HG02884 (cell line): ENCODE data around the gene LZTFL1.

Source experiments
- ATAC-seq: cut with Tn5 transposase; IDR thresholded peaks from one replicate; pipeline ENCODE4 v1.9.1; 2021; ENCODE audit warnings: mild to moderate bottlenecking, moderate library complexity; ENCODE audit not compliant: unreplicated experiment

The LZTFL1 gene

DNA sequence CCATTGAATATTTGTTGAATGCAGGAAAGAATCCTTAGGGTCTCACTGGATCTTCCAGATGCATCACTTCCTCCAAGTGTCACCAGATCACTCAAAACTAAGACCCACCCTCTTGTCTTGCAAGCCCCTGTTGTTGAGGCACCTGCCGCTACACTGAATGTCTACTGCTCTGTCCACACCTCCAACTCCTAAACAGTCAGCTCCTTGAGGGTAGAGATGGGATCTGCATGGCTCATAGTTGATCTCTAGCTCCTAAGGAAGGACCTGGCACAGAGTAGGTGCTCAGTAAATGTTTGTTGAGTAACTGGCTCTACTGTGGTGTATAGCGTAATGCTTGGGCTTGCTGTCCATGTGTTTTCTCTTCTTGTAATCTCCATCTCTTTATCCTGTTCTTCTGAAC, 54.4 kb downstream of the LZTFL1 start:
- no peak for ATAC-seq

DNA sequence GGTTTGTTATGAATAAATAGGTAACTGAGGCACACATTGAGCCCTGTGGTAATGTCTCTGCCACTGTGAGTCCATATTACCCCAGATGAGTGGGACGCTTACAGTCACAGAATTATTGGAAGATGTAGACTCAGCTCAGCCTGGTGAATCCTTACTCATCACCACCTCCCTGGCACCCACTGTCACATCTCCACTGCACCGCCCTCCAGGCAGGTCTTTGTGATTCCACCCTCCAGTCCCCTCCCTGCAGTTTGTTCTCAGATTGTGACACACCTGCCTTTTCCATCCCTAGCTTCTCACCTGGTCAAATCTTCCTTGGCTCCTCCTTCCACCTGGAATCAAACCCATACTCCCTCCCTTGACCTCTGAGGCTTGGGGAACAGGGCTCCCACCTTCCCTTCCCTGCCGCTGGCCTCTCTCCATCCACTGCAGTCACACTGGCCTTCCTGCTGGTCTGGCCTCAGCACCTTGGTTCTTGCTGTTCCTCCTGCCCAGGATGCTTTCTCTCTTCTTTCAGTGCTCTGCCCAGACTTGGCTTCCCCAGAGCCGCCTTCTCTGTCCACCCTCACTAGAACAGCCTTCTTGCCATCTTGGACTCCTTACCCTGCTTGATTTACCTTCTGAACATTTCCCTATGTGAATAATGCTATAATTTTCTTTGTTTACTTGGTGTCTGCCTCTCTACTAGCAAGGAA, 55.0 kb downstream of the LZTFL1 start:
- no peak for ATAC-seq

DNA sequence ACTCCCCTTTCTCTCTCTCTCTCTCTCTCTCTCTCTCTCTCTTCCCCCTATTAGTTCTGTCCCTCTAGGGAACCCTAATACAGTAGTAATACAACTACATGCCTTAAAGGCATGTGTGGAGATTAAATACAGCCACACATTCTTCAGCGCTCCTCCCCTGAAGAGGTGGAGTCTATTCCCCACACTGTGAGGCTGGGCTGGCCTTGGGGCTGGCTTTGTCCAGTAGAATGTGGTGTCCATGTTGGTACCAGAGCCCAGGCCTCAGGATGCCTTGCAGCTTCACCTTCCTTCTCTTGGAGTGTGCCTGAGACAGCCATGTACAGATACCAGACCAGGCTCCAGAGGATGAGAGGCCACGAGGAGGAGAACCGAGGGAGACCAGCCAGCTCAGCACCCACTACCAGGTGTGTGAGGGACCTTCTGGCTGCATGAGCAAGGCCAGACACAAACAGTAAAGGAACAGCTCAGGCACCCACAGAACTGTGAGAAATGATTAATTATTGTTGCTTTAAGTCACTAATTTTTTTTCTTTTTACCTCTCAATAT, 56.2 kb downstream of the LZTFL1 start:
- no peak for ATAC-seq

DNA sequence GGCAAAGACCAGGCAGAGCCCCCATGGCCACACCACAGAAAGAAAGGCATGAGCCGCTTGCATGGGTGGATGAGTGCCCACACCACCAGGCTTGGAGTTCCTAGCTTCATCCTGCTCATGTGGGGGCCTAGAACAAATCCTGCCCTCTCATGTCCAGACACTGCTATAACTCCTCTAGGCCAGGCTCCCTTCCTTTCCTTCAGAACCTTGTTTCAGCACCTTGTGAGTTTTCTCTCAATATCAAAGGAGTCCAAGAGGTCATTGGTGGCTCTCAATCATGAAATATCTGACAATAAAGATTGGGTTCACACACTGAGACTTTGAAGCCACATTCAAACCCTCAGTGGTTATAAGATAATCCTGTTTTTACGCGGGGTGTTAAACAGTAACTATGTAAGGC, 58.3 kb downstream of the LZTFL1 start:
- no peak for ATAC-seq

GRCh38 chr3:45782381-45782780, 59.5 kb downstream of the LZTFL1 start:
- no peak for ATAC-seq

- ATAC-seq: no peak
Measured at GRCh38 chr3:45781841-45782240, 60.1 kb downstream of the LZTFL1 start.

DNA sequence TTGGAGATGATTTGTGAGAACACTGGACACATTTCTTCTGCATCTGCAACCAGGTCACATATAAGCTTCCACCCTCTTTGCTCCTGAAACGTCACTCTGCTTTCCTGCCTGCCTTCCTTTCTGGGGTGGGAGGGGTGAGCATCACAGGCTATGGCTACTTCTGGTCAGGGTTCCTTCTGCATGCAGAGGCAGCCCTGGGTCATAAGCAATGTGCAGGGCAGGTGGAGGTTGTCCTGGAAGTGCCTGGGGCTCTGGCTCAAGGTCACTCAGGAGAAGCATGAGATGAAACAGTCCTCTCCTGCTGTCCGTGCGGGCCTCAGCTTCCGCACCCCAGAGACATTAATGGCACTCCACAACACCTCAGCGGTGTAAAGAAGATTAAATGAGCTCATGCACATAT, 60.6 kb downstream of the LZTFL1 start:
- ATAC-seq: no peak

DNA sequence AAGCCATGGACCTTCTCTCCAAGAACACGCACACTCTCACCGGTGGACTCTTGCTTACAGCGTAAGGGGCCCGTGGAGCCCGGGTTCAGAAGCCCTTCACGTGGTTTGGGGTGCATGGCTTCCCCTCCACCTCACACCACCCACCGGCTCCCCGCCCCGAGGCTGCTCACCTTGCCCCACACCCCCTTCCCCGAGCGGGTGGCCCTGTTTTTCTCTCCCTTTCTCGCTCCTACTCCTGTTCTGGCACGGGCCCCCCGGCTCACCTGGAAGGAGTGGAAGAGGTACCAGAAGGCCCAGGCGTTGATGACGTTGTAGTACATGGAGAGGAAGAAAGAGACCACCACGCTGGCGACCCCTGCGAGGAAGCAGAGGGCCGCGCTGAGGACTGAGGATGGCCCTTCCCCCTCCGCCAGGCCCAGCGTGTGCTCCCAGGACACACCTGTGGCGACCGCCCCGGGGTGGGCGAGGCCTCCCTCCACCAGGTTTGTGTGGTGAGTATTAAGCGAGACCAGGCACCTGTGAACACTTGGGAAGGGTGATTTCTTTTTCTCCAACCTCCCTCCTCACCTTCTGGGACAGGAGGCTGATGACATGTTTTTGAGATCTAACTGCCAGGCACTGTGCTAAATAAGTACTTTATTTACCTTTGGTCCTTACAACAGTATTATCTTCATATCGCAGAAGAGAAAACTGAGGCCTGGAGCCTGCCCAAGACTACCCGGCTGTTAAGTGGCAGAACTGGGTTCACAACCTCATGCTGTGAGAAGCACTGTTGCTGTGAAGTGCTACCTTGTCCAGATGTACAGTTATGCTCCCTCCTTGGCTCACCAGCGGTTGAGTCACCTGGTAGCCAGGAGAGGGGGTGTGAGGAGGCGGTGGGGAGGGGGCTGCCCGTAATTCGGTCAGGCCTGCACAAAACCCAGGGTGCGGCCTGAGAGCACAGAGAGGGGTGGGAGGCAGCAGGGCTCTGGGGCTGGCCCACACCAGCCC, 61.9 kb downstream of the LZTFL1 start:
- no peak for ATAC-seq

- ATAC-seq: no peak
Measured at GRCh38 chr3:45778761-45779201, 63.1 kb downstream of the LZTFL1 start.

- ATAC-seq: no peak
Measured at GRCh38 chr3:45777746-45778386, 64.1 kb downstream of the LZTFL1 start.

DNA sequence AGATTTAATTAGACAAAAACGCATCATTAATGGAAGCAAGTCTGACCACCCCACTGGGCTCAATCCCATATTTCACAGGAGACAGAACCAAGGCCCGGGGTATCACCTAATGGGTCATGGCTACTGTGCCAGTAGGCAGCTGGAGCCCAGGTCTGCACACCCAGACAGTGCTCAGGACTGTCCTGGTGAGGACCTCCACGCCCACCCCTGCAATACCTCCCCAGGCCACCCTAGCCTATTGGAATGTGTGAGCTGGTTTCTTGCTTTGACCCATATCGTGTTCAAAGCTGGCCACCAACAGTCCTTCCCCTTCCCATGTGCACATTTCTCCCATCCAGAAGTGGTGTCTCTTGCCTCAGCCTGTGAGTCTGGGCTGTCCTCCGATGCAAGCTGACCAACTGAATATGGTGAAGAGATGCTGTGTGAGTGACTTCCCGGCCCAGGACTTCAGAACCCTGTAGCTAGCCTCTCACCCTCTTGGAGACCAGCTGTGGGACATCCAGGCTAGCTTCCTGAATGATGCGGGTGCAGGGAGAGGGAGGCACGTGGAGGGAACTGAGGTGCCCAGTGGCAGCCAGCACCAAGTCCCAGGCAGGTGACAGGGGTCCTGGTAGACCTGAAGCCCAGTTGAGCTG, 64.7 kb downstream of the LZTFL1 start:
- ATAC-seq: no peak

DNA sequence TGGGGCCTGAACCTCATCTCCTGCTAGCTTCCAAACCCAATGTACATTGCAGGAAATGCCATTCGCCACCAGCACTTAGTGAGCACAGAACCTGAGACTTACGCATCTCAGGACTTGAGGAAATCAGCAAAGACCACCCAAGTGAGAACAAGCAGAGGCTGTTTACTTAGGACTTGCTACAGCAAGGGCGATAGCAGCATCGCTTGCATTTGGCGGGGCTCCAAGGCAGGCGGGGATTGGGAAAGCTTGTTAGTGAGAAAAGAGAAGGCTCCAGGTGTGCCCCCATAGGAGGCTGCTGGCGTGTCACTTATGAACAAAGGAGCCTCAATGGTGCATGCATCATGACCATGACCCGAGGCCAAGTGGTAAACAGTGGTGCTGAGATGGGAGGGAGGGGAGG, 65.3 kb downstream of the LZTFL1 start:
- no peak for ATAC-seq

DNA sequence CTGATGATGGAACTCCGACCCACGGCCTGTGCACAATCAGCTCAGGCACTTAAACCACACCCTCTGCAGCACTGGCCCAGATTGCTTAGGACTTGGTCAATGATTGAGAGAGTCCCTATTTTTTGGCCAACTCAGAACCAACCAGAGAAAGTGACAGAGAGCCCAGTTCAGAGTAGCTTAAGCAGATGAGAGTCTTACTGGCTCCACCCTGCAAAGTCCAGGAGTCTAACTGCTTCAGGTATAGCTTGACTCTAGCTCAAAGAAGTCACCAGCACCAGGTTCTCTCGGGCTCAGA, 65.7 kb downstream of the LZTFL1 start:
- ATAC-seq: no peak

DNA sequence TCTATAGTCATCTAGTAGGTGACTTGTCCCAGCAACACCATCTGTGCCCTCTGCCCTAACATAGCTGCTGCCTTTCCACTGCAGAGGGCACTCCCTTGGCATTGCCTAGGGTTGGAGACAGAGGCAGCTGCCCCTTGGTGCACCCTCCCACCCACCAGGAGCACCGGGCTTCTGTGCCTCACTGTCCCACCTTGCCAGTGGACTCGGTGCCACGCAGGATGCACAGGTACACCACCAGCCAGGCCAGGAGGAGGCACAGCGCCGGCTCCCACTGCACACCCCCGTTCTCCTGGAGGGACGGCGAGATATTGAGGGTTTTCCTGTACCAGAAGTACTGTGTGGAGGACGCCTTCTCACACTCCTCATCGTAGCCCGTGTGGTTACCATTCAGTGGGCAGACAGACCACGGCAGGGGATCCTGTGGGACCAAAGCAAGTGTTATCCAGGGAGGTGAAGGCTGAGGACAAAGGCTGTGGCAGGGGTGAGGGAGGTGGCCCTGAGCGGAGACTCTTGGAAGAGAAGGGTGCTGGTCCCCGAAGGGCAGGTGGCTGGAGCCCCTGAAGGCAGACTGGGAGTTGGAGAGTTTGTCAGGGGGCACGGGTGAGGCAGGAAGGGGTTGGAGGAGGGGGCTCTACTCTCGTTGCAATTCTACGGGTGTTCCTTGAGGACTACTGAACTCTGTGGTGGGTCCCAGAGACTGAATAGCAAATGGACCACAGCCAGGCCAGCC, 66.2 kb downstream of the LZTFL1 start:
- no peak for ATAC-seq

- no peak for ATAC-seq
Measured at GRCh38 chr3:45774581-45775521, 67.1 kb downstream of the LZTFL1 start.

DNA sequence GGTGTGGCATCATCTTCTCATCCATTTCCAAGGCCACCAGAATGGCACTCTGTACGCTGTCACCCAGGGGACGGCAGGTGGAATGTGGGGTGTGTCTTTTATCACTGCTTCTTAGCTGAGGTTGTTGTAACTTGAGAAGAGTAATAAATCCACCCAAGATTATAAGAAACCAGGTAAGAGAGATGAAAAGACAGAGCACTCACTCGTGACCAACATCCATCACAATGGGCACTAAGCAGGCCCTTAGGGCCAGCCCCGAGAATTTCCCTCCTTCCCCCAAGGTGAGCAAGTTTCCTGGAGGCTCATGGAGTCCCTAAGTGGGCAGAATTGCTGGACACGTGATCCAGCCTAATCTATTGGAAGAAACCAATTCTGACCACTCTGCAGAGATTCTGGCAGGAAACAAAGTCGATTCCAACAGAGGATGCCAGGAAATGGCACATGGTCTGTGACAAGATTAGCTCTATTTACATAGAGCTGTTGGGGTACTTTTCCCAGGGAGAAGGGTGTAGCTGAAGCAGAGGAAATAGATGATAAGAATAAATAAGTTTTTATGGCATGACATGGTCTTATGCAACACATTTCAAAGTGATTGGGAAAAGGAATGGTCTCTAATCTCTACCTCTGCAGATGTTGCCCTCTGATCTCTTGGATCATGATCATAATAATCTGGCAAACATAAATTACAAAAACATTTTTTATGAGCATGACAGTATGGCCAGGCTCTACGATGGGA, 68.0 kb downstream of the LZTFL1 start:
- ATAC-seq: no peak
